Mesodermal cell (in vitro differentiated cells): ENCODE results near the gene NOC4L.

Experiments
- H3K27ac ChIP-seq: 2 replicates; pipeline ENCODE4 v1.7.0; 2013; ENCODE audit warnings: mild to moderate bottlenecking, low read depth, low read length, moderate library complexity; ENCODE audit not compliant: severe bottlenecking
- H3K36me3 ChIP-seq: 2 replicates; pipeline ENCODE4 v1.7.1; 2013; ENCODE audit warnings: mild to moderate bottlenecking, low read length, moderate library complexity; ENCODE audit not compliant: control insufficient read depth, insufficient read depth
- H3K4me1 ChIP-seq: one replicate; pipeline ENCODE4 v1.7.1; 2013; ENCODE audit warnings: mild to moderate bottlenecking, low read length; ENCODE audit not compliant: insufficient read depth, control insufficient read depth, poor library complexity, severe bottlenecking
- H3K4me3 ChIP-seq: 2 replicates; pipeline ENCODE4 v1.7.0; 2013; ENCODE audit warnings: low read length, control low read depth, mild to moderate bottlenecking; ENCODE audit not compliant: insufficient read depth, poor library complexity, severe bottlenecking; ENCODE audit errors: extremely low read depth
- H3K9me3 ChIP-seq: 2 replicates; pipeline ENCODE4 v1.7.1; 2013; ENCODE audit warnings: mild to moderate bottlenecking, low read length, moderate library complexity; ENCODE audit not compliant: control insufficient read depth
- WGBS, 2 experiments: methylation state at CpG; one replicate each; pipeline ENCODE4 v1.1.5; 2013; ENCODE audit warnings: missing lambda C conversion rate in 2 of 2; ENCODE audit not compliant: insufficient coverage in 2 of 2; 5-methylcytosine and 5-hydroxymethylcytosine counted together

Gene NOC4L

DNA sequence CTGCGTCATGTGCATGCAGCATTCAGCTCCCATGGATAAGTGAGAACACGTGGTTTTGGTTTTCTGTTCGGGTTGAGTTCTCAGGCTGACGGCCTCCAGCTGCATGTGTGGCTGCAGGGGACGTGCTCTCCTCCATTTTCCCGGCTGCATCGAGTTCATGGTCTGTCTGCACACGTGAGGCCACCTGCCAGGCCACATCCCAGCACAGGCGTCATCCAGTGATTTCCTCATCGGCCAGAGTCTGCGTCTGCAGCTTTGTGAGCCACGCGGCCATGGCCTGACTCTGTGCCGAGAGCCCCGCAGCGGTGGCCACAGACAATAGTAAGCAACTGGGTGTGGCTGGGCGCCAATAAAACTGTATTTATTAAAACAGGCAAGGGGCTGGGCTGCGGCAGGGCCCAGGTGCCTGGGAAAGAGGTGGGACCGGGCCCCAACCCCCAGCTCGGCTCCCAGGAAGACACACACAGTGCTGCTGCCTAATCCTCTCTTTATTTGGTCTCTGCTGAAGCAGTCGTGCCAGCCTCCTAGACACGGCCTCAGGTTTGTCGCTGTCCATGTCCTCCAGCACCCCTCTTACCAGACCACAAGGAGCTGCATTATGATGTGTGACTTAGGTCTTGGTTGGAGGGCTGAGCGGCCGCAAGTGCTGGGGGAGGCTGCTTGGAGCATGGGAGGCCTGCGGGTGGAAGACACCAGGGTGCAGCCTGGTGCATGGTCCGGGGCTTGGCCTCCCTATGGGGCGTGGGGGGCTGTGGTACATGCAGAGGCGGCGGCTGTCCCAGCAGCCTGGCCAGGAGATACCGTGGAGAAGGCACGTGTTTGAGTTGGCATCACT is 52.0 kb downstream of the NOC4L start:
- no peaks in the 10 kb centered on the region for H3K4me1 ChIP-seq
- H3K9me3 ChIP-seq, result peaks cover 16% of the 10 kb centered on the region
- H3K36me3 ChIP-seq, result no peaks in the 10 kb centered on the region
- no peak overlapping the region for H3K27ac ChIP-seq
- no peak overlapping the region for H3K4me3 ChIP-seq
- WGBS, 2 experiments, result 83 to 84% methylated on average over 30 to 31 of the region's 32 CpGs

DNA sequence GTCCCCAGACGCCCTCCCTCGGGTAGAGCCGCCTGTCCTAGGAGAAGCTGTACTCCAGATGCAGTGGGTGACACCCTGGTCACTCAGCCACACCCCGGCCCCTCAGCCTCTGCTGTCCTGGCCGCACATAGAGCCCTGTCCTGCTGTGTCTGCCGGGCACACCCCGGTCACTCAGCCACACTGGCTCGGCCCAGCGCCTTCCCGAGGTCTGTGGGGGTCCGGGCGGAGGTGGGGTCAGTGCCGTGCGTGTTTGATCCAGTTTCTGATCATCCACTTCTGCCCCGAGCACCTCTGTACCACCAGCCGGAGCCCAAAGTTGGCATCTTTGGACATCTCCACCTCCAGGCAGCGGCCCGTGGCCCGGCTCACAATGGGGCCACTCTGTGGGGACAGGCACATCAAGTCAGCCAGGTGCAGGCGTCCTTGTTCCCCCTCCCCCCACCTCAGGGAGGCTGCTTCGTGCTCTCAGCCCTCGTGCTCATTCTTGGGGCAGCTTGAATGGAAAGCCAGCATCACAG is 52.7 kb downstream of the NOC4L start:
- no peaks in the 10 kb centered on the region for H3K36me3 ChIP-seq
- no peak overlapping the region for H3K4me3 ChIP-seq
- 79 to 87% methylated on average over 20 of the region's 22 CpGs for WGBS, 2 experiments
- H3K27ac ChIP-seq, result no peak overlapping the region
- H3K9me3 ChIP-seq, result peaks cover 16% of the 10 kb centered on the region
- H3K4me1 ChIP-seq, result no peaks in the 10 kb centered on the region

- peaks cover 16% of the 10 kb centered on the region for H3K9me3 ChIP-seq
- H3K4me3 ChIP-seq, result no peak overlapping the region
- no peaks in the 10 kb centered on the region for H3K36me3 ChIP-seq
- no peaks in the 10 kb centered on the region for H3K4me1 ChIP-seq
- WGBS, 2 experiments, result 90 to 93% methylated on average over 35 to 40 of the region's 44 CpGs
- H3K27ac ChIP-seq, result no peak overlapping the region
Measured at GRCh38 chr12:132197581-132198354, 53.5 kb downstream of the NOC4L start.

DNA sequence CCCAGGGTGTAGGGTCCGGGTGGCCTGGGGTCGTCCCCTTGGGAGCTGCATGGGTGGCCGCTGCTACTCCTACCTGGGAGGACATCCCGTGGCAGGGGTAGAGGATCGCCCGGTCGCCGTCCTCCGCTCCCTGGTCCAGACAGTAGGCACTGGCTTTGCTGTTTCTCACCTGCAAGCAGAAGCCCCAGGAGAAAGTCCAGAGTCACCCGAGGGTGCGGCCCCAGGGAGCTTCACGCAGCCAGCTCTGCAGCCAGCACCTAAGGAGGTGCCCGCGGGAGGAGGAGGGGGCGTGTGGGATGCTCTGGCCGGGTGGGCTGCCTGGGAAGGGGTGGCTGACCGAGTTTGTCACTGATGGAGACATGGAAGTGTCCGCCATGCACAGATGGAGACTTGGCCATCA is 54.8 kb downstream of the NOC4L start:
- H3K27ac ChIP-seq, result no peak overlapping the region
- 82 to 90% methylated on average over 17 to 18 of the region's 18 CpGs for WGBS, 2 experiments
- H3K4me1 ChIP-seq, result no peaks in the 10 kb centered on the region
- H3K36me3 ChIP-seq, result no peaks in the 10 kb centered on the region
- no peak overlapping the region for H3K4me3 ChIP-seq
- peaks cover 4% of the 10 kb centered on the region for H3K9me3 ChIP-seq

DNA sequence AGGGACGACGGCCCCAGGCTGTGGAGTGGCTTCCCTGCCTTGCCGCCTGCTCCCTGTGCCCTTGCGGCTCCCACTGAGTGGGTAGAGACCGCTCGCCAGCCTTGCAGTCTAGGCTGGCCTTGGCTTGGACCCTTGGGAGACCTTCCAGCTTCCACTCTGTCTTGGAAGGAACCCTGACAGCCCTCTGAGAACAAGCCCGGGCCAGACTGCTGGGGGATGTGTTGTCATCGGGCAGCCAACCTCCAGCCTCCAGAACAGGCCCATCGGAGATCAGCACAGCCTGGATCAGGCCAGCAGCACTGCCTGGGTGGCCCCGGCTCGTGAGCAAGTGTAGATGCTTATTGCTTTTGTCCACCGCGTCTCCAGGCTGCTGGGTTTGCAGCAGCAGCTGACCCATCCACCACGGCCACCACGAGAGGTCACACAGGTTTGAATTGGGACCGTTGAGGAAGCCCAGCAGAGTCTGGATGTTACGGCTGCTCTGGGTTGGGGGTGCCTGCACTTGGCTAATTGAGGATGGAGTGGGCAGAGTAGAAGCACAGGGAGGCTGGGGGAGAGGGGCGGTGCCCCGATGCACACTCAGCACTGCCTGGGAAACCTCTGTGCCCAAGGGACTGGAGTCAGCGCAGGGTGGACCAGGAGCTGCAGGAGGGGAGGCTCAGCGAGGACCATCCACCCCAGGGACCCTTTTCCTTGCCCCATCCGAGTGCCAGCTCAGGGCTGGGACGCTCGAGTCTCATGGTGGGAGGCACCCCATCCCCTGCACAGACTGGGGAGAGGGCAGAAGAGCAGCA is 55.5 kb downstream of the NOC4L start:
- Histone ChIP-seq H3K9me3 (no peaks in the 10 kb centered on the region), H3K36me3 (no peaks in the 10 kb centered on the region), H3K27ac (no peak overlapping the region), H3K4me1 (no peaks in the 10 kb centered on the region), H3K4me3 (no peak overlapping the region)
- WGBS, 2 experiments, result 74 to 82% methylated on average over 20 to 22 of the region's 24 CpGs

- Histone ChIP-seq H3K9me3 (no peaks in the 10 kb centered on the region), H3K36me3 (no peaks in the 10 kb centered on the region), H3K27ac (no peak overlapping the region), H3K4me3 (no peak overlapping the region), H3K4me1 (no peaks in the 10 kb centered on the region)
- 83 to 88% methylated on average over 19 of the region's 19 CpGs for WGBS, 2 experiments
Measured at GRCh38 chr12:132200800-132201199, 56.5 kb downstream of the NOC4L start.

DNA sequence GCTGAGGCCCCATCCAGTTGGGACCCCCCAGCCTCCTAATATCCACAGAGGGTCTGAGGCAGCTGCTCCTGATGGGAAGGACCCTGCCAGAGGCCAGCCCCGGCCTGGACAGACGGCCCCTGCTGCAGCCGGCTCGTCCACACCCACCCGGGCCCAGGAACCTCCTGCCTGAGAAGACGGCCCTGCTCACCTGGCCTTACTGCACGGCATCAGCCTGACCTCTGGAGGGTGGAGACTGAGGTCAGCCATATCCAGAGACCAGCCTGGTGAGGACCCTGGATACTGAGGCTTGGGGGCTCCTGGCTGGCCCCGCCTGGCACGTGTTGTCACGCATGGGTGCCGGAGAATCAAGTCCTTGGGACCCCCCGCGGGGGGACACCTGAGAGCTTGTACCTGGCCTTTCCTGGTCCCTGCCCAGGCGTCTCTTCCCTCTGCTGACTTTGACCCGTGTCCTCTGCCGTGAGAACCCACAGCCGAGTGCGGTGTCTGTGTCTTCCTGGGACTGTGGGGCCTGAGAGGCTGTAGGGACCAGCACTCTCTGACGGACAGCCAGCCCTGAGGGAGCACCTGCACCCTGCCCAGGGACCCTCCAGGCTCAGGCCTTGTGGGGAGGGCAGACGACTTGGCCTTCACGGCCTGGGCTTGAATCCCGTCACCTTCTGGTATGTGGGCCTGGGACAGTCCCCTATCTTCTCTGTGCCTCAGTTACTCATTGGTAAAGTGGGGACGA is 57.3 kb downstream of the NOC4L start:
- WGBS, 2 experiments, result 87 to 91% methylated on average over 20 to 21 of the region's 23 CpGs
- no peak overlapping the region for H3K27ac ChIP-seq

More for the DNA sequence above, 57.3 kb downstream of the NOC4L start:
- H3K4me3 ChIP-seq, result no peak overlapping the region
- H3K4me1 ChIP-seq, result no peaks in the 10 kb centered on the region
- no peaks in the 10 kb centered on the region for H3K9me3 ChIP-seq
- H3K36me3 ChIP-seq, result no peaks in the 10 kb centered on the region
